Endothelial cell of umbilical vein (primary cell): ENCODE measurements around the gene IL23A. TPM values are rescaled to one million over a fixed set of nuclear protein-coding genes. Genes with fewer than 3 reads are reported as not detected.

Source experiments
- BruUV-seq: library from RNA; stranded (reverse); fragments of 400-500 nt; replicated peaks from 2 replicates; lab custom pipeline; 2021; lab: Mats Ljungman, UMichigan
- CTCF ChIA-PET: fragments of 300-600, 350-600 bp; sonication (Branson Sonifier 250); formaldehyde crosslinking; loops from one replicate; lab custom pipeline; 2021; ENCODE audit warnings: antibody characterized with exemption, inconsistent platforms; lab: Charles Lee
- POLR2A ChIA-PET: fragments of 300-600, 350-600 bp; sonication (Branson Sonifier 250); formaldehyde crosslinking; loops from one replicate; lab custom pipeline; 2021; ENCODE audit warnings: antibody characterized with exemption, inconsistent platforms; lab: Charles Lee
- DNase-seq: peaks from one replicate; pipeline ENCODE4 v3.0.0-alpha.2; 2011; ENCODE audit warnings: low read depth, low spot score
- FAIRE-seq: peaks from 2 replicates; lab custom pipeline; 2011; peaks lifted over from hg19 to GRCh38; lab: Jason Lieb, UNC
- H2AFZ ChIP-seq: 2 replicates; pipeline ENCODE4 v1.6.0; 2012; ENCODE audit warnings: low read depth, low read length, control low read depth, inconsistent platforms
- H3K27ac ChIP-seq: 2 replicates; pipeline ENCODE4 v1.5.1; 2011; ENCODE audit warnings: low read depth, mild to moderate bottlenecking, control low read depth, low read length, moderate library complexity; ENCODE audit not compliant: insufficient read depth
- H3K27me3 ChIP-seq, 2 experiments: 2 replicates each; pipeline versions ENCODE4 v1.6.0 to v1.6.1; 2011; ENCODE audit warnings: low read length in 2 of 2, mixed read lengths in 1 of 2; ENCODE audit not compliant: control insufficient read depth in 2 of 2, insufficient read depth in 2 of 2
- H3K36me3 ChIP-seq, 2 experiments: 2 replicates in 1 of 2; 3 replicates in 1 of 2; pipeline ENCODE4 v1.5.1; 2011; ENCODE audit warnings: low read length in 2 of 2, mild to moderate bottlenecking in 1 of 2, moderate library complexity in 1 of 2; ENCODE audit not compliant: control insufficient read depth in 2 of 2, insufficient read depth in 2 of 2; ENCODE audit errors: extremely low read depth in 1 of 2
- H3K4me1 ChIP-seq: 3 replicates; pipeline ENCODE4 v1.5.1; 2011; ENCODE audit warnings: mild to moderate bottlenecking, low read length; ENCODE audit not compliant: control insufficient read depth, insufficient read depth; ENCODE audit errors: extremely low read depth
- H3K4me2 ChIP-seq: 2 replicates; pipeline ENCODE4 v1.6.1; 2011; ENCODE audit warnings: low read length, control low read depth, mixed read lengths; ENCODE audit not compliant: insufficient read depth
- H3K4me3 ChIP-seq, 3 experiments: fragments of 200-600 bp in 1 of 3; sonication (generic), shearing (Covaris generic) in 1 of 3; replicated peaks in 1 of 3; 2 replicates each; pipeline ENCODE4 v1.5.1; 2011 to 2016; ENCODE audit warnings: control low read depth in 3 of 3, low read length in 3 of 3, mild to moderate bottlenecking in 2 of 3, inconsistent platforms in 1 of 3, low read depth in 1 of 3, moderate library complexity in 1 of 3; ENCODE audit not compliant: insufficient read depth in 1 of 3
- H3K79me2 ChIP-seq: 2 replicates; pipeline ENCODE4 v1.6.0; 2012; ENCODE audit warnings: low read length, inconsistent platforms; ENCODE audit not compliant: control insufficient read depth, insufficient read depth
- H3K9ac ChIP-seq: replicated peaks from 2 replicates; pipeline ENCODE3; 2011; ENCODE audit warnings: low read length, control low read depth; ENCODE audit not compliant: insufficient read depth; ENCODE audit errors: extremely low read depth
- H3K9me1 ChIP-seq: replicated peaks from 3 replicates; pipeline ENCODE4 v1.6.0; 2011; ENCODE audit warnings: mild to moderate bottlenecking, low read length; ENCODE audit not compliant: control insufficient read depth, insufficient read depth; ENCODE audit errors: extremely low read depth
- H3K9me3 ChIP-seq: replicated peaks from 2 replicates; pipeline ENCODE4 v1.5.1; 2012; ENCODE audit warnings: low read length, inconsistent platforms; ENCODE audit not compliant: control insufficient read depth, insufficient read depth
- H4K20me1 ChIP-seq: replicated peaks from 2 replicates; pipeline ENCODE3; 2011; ENCODE audit warnings: mild to moderate bottlenecking, low read length; ENCODE audit not compliant: control insufficient read depth, insufficient read depth; ENCODE audit errors: extremely low read depth
- EZH2 ChIP-seq: IDR thresholded peaks from 2 replicates; pipeline ENCODE4 v1.6.1; 2012; ENCODE audit warnings: borderline replicate concordance, low read depth, mild to moderate bottlenecking, moderate library complexity, low read length, inconsistent platforms; ENCODE audit not compliant: severe bottlenecking
- FOS ChIP-seq: IDR thresholded peaks from 2 replicates; pipeline ENCODE4 v1.6.1; 2011; ENCODE audit warnings: mild to moderate bottlenecking, low read length, moderate library complexity, borderline replicate concordance; ENCODE audit not compliant: insufficient read depth
- GATA2 ChIP-seq: IDR thresholded peaks from 2 replicates; pipeline ENCODE4 v1.7.0; 2011; ENCODE audit warnings: low read depth, mild to moderate bottlenecking, moderate library complexity, mixed read lengths, low read length; ENCODE audit not compliant: insufficient read length, insufficient read depth
- JUN ChIP-seq: IDR thresholded peaks from 2 replicates; pipeline ENCODE4 v1.6.1; 2011; ENCODE audit warnings: borderline replicate concordance, low read depth; ENCODE audit not compliant: insufficient read length, insufficient read depth
- MYC ChIP-seq: IDR thresholded peaks from one replicate; pipeline ENCODE4 v1.6.1; 2011; ENCODE audit warnings: mild to moderate bottlenecking, low read depth, low read length
- POLR2A ChIP-seq: IDR thresholded peaks from 2 replicates; pipeline ENCODE4 v1.6.1; 2012; ENCODE audit warnings: low read depth, mild to moderate bottlenecking, control low read depth, low read length
- POLR2AphosphoS5 ChIP-seq: IDR thresholded peaks from 2 replicates; pipeline ENCODE4 v1.6.1; 2012; ENCODE audit warnings: low read depth, mild to moderate bottlenecking, control low read depth, low read length, moderate library complexity; ENCODE audit not compliant: insufficient read depth
- dilution Hi-C: fragments of 300-500 bp; cut with MboI; formaldehyde crosslinking; loops from one replicate; pipeline ENCODE4 v1.15.0; 2019; ENCODE audit warnings: low sequenced_read_pairs; ENCODE audit not compliant: extremely low pct_ligation_motif_present
- intact Hi-C: fragments of 100-400 bp; cut with micrococcal nuclease; formaldehyde crosslinking; loops from one replicate; pipeline ENCODE4 v1.10.0; 2022
- polyA plus RNA-seq, 4 experiments: library from polyadenylated mRNA; depleted of rRNA in 3 of 4; stranded (reverse) in 3 of 4; unstranded in 1 of 4; fragments of >200 nt; gene quantifications; 2 replicates each; pipeline versions ENCODE4 v1.2.1 to v1.2.3, GENCODE V29; 2011 to 2012; ENCODE audit warnings: missing spikeins in 1 of 4
- total RNA-seq: library from RNA; stranded (reverse); gene quantifications from 2 replicates; pipeline ENCODE4 v1.2.3, GENCODE V29; 2021
- TF ChIP-seq, protein P1 (sequence below), 2 donors: IDR thresholded peaks; 1 replicate in 1 of 2; 2 replicates in 1 of 2; pipeline ENCODE4 v1.5.1; 2011; ENCODE audit warnings: low read length in 2 of 2, mild to moderate bottlenecking in 2 of 2, moderate library complexity in 2 of 2, control low read depth in 1 of 2, inconsistent platforms in 1 of 2, low read depth in 1 of 2; ENCODE audit not compliant: insufficient read depth in 1 of 2; ENCODE audit errors: extremely low read depth in 1 of 2
- TF ChIP-seq, protein P2 (sequence below): IDR thresholded peaks from 2 replicates; pipeline ENCODE4 v1.6.1; 2011; ENCODE audit not compliant: insufficient read depth, insufficient read length

Gene IL23A
- total and polyA plus RNA-seq, 2 donors (not counting 3 experiments of a cell fraction or from before 2014, with no cell fraction given), result 0.12 TPM; not detected in 1

DNA sequence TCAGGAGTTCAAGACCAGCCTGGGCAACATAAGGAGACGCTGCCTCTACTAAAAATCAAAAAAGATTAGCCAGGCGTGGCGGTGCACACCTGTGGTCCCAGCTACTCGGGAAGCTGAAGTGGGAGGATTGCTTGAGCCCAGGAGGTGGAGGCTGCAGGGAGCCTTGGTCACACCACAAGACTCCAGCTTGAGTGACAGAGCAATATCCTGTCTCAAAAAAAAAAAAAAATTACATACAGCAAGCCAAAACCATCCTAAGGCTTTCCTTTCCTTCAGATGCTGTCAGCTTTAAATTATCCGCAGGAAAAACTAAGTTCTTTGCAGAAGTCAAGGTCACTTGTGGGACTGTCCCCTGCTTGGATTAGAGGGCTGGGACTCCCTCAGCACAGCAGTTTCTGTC lies 39.9 kb upstream of the IL23A start:
- H3K36me3 ChIP-seq, result peaks cover 0 to under 1% of the 10 kb centered on the region in 2 experiments
- DNase-seq, result no peak
- TF ChIP-seq FOS (no peak), EZH2 (no peak), JUN (no peak), POLR2A (no peak), MYC (no peak), POLR2AphosphoS5 (no peak), GATA2 (no peak)
- TF ChIP-seq, protein P1, sequence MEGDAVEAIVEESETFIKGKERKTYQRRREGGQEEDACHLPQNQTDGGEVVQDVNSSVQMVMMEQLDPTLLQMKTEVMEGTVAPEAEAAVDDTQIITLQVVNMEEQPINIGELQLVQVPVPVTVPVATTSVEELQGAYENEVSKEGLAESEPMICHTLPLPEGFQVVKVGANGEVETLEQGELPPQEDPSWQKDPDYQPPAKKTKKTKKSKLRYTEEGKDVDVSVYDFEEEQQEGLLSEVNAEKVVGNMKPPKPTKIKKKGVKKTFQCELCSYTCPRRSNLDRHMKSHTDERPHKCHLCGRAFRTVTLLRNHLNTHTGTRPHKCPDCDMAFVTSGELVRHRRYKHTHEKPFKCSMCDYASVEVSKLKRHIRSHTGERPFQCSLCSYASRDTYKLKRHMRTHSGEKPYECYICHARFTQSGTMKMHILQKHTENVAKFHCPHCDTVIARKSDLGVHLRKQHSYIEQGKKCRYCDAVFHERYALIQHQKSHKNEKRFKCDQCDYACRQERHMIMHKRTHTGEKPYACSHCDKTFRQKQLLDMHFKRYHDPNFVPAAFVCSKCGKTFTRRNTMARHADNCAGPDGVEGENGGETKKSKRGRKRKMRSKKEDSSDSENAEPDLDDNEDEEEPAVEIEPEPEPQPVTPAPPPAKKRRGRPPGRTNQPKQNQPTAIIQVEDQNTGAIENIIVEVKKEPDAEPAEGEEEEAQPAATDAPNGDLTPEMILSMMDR (IDR thresholded peaks at IDR 0.05; ENCODE audit: extremely low read depth in 1 of 2, insufficient read depth in 1 of 2, low read depth in 1 of 2, low read length in 2 of 2), result no peak
- TF ChIP-seq, protein P2, sequence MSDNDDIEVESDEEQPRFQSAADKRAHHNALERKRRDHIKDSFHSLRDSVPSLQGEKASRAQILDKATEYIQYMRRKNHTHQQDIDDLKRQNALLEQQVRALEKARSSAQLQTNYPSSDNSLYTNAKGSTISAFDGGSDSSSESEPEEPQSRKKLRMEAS, result no peak
- H3K79me2 ChIP-seq, result peaks cover 58% of the 10 kb centered on the region
- H4K20me1 ChIP-seq, result peaks cover 2% of the 10 kb centered on the region
- no peaks in the 10 kb centered on the region for H3K9me3 ChIP-seq
- intact Hi-C loops (no loop called here), dilution Hi-C loops (no loop called here)
- no peaks in the 10 kb centered on the region for H3K27me3 ChIP-seq
- ChIA-PET CTCF (interaction anchor here (2.2 kb wide), 2 partner anchors 18 to 165 kb away, joined by 6 read pairs; no protein-coding TSS in a partner anchor), POLR2A (no interaction called here)
- H3K9me1 ChIP-seq, result no peaks in the 10 kb centered on the region
- no peak overlapping the region for H2AFZ ChIP-seq
- peak overlapping the region; percentile 91 for H3K4me2 ChIP-seq
- H3K4me1 ChIP-seq, result peaks cover 26% of the 10 kb centered on the region
- no peak overlapping the region for H3K27ac ChIP-seq
- peak overlapping the region; percentile 59 for H3K9ac ChIP-seq
- FAIRE-seq, result no peak
- H3K4me3 ChIP-seq, result peak overlapping the region; percentile 2 to 91 (median 88)
- no TSS peak for BruUV-seq
